Globus pallidus (tissue), 1 donor: ENCODE data around the gene PIEZO2.
"Not testable (repeated sequence)": the region's sequence is repeated elsewhere in the genome, so short reads cannot be mapped to it uniquely, and the experiment has no call there.

ENCODE experiments used
- DNase-seq: peaks from one replicate; pipeline ENCODE4 v3.0.0-alpha.2; 2015; ENCODE audit warnings: low spot score

The PIEZO2 gene

DNA sequence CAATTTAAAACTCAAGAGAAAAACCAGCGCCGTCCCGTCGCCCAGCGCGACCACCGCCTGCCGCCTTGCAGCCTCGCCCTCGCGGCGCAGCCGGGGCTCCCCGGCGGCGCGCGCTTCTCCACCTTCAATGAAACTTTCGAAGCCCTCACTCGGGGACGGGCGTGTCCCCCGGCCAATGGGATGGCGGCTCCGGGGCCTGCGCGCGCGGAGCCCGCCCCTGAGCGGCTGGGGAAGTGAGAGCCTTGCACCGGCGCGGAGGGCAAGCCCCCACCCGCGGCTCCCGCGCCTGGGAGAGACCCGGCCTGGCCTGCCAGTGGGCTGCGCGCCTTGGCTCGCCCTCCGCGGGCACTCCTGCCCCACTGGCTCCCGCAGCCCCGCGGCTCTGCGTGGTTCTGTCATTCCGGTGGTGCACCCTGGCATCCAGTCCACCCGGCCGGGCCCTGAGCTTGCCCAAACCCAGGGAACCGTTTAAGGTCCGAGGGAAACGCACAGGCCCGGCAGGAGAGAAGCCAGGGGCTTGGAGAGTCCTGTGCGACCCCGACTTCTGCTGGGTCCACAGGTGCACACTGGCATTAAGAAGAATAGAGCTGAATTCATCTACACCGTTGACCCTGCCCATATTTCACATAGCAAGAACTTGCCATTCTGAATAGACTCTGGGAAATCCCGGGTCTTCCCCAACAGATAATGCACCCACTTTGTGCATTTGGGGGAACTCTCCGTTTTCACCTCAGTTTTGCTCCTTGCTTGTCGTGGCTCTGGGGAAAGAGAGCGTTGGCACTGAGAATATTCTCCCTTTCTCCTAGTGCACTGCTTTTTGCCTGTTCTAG lies at the start of gene PIEZO2:
PIEZO2 (minus strand) TSS at position 129 of the 830 bp plus-strand sequence. CDS start 981 bp downstream, outside the sequence.
- DNase-seq: peak; percentile 86

DNA sequence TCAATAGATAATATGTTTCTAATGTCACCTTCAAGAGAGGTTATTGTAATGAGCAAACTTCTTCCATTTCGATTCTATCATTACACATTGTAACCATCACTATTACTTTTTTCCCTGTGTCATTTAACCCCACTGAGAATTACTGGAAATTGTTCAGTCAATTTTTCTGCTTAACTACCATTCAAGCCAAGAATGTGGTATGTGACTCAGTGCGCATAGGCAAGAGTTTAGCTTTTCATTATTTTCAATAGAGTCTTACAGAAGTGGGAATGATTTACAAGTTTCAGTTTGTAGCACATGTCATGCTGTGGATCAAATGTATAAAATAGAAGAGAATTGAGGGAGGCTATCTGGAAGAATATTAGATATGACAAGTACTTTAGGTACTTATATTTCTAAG lies 34.3 kb upstream of the PIEZO2 start:
- no peak for DNase-seq

DNA sequence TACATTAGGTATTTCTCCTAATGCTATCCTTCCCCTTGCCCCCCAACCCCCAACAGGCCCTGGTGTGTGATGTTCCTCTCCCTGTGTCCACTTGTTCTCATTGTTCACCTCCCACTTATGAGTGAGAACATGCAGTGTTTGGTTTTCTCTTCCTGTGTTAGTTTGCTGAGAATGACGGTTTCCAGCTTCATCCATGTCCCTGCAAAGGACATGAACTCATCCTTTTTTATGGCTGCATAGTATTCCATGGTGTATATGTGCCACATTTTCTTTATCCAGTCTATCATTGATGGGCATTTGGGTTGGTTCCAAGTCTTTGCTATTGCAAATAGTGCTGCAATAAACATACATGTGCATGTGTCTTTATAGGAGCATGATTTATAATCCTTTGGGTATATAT lies 32.3 kb upstream of the PIEZO2 start:
- DNase-seq: not testable (repeated sequence)

GRCh38 chr18:11179959-11180519 lies 30.7 kb upstream of the PIEZO2 start:
- DNase-seq: no peak

- DNase-seq: no peak
Observed at GRCh38 chr18:11178951-11179549, 29.7 kb upstream of the PIEZO2 start.

GRCh38 chr18:11177382-11177781 lies 28.0 kb upstream of the PIEZO2 start:
- DNase-seq: no peak

GRCh38 chr18:11176481-11176881 lies 27.1 kb upstream of the PIEZO2 start:
- no peak for DNase-seq

- no peak for DNase-seq
Observed at GRCh38 chr18:11175266-11175979, 26.1 kb upstream of the PIEZO2 start.

DNA sequence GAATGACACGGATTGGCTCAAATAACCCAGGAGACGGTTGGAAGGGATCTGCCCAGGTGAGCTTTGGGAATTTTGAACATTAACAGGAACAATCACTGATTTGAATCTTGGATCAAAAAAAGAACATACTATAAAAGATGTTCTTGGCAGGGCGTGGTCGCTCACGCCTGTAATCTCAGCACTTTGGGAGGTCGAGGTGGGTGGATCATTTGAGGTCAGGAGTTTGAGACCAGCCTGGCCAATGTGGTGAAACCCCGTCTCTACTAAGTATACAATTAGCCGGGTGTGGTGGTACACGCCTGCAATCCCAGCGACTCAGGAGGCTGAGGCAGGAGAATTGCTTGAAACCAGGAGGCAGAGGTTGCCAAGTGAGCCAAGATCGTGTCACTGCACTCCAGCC lies 24.8 kb upstream of the PIEZO2 start:
- not testable (repeated sequence) for DNase-seq

DNA sequence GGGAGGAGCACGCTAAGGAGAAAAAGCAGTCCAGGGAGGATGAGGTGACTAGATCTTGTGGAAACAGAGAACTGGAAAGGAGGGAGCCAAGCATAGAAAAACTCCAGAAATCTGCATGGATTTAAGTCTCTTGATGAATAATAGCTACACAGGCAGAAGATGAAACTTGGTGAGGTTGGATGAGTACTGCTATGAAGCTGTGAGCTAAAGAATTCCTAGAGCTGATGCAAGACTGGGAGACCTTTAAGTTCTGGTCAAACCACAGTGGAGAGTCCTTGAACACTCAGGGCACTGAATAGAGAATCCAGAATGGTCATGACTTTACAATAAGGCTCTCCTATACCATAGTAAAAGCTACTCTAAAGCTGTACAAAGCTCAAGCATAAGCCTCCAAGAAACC lies 18.4 kb upstream of the PIEZO2 start:
- DNase-seq: no peak

DNA sequence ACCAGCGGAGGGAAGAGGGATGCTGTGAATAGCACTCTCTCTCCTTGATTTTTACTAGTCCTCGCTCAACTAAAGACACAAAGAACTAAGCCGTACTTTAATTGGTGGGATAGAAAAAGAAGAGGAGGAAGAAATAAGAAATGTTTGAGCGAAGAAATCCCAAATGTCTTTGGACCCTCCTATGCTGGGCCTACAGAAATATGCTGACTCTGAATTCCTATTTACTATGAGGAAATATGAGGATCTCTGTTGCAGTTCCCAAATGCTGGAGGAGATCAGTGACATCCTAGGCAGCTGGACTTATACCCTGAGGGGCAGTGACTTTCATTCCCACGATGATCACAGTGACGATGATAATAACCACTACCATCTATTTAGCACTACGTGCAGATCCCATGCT lies 16.6 kb upstream of the PIEZO2 start:
- no peak for DNase-seq

GRCh38 chr18:11165138-11165537 lies 15.8 kb upstream of the PIEZO2 start:
- no peak for DNase-seq

- peak; percentile 20 for DNase-seq
Observed at GRCh38 chr18:11163665-11164064, 14.3 kb upstream of the PIEZO2 start.

DNA sequence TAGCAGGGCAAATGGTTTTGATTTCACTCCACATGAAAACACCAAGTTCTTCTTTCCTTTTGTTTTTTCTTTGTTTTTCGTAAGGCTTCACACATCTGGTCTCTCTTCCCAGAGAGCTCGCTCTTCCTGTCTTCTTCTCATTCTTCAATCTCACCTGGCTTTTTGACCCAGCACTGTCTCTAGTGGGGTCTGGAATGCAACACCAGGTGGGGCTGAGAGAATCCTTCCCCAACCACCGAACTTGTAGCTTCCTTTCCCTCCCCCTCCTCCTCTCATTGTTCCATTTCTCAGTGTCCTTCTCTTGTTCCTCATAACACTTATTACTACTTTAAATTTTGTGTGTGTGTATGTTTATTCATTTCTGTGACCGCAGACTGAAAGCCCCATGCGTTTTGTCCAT lies 13.5 kb upstream of the PIEZO2 start:
- no peak for DNase-seq

DNA sequence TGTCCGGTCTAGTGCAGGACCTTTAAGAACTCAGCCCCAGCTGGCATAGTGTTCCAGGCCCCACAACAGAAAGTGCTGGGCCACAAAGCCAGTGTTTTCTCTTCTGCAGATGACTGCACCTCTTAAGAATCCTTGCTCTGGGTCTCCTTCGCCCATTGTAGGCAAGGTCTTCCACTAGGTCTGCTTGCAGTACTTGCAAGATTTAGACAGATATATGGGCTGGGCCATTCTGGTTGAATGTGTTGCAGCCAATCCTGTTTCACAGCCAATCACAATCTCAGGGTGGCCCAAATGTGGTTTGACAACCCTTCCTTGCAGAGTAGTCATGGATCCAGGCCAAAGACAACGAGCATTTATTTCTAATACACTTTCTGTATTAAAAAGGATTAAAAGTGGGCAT lies 13.1 kb upstream of the PIEZO2 start:
- no peak for DNase-seq

GRCh38 chr18:11160313-11160712 lies 10.9 kb upstream of the PIEZO2 start:
- DNase-seq: no peak

DNA sequence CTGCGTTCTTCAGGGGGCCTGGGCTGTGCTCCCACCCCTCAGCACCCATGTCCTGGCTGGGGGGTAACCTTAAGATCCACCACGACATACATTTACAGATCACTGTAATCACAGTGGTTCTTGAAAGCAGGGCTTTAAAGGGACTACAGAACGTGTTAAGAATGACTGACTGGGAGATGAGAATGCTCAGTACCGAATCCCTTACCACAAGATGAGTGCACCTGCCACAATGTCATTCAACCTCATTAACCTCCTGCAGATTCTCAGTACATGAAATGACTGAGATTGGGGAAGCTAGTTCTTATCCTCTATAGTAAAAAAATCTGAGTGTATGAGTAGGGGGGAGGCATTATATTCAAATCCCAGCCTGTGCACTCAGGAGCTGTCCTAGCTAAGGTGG lies 10.5 kb upstream of the PIEZO2 start:
- DNase-seq: no peak

- DNase-seq: no peak
Observed at GRCh38 chr18:11156978-11157377, 7.6 kb upstream of the PIEZO2 start.

DNA sequence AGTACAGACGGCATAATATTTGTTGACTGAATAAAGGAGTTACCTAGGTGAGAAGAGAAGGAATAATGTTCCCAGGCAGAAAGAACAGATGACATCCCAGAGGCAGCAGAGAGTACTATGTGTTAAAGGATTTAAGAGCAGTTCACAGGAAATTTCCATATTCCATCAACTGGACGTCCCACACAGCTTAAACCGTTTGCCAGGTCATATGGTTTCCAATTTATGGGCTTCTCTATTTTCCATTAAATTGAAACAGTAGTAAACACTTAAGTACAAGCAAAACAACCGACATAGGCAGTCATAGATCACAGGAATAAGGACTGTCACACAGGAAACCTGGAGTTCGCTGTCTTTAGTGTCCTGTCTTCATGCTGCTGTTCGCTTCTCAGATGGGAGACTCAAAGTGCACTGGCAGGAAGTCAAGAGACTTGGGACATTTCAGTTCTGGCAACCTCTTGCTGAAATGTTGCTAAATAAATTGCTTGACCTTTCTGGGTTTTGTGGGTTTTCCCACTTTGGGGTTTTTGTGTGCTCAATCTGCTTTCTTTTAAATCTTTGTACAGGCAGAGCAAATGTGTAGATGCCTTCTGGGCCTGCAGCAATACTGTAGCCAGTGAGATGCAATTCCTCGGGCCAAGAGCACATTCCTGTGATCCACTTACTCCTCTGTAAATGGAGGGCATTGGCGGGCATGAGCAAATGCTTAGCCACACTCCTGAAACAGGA lies 5.8 kb upstream of the PIEZO2 start:
- no peak for DNase-seq

DNA sequence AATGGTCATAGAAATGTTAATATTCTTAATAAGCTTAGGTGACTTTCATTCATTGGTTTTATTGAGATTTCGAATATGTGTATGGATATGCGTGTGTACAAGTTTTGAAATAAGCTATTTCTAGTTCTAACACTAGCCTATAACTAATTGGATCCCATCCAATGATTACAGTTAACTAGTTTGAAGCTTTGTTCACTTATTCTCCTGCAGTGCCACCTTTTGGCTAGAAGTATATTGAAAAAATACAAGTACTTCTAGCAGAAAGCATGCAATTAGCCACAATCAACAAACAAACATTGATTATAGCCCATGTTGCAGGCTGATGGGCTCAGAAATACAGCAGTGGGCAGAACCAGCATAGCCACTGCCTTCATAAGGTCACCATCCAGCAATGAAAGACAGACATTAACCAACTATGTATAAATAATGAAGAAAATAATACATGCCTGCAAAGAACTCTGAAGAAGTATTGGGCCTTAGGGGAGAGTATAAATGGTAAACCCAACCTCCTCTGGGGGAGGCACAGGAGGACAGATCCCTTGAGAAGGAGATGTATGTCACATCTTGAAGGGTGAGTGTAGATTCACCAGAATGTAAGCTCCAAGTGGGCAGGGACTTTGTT lies 5.1 kb upstream of the PIEZO2 start:
- peak; percentile 74 for DNase-seq

DNA sequence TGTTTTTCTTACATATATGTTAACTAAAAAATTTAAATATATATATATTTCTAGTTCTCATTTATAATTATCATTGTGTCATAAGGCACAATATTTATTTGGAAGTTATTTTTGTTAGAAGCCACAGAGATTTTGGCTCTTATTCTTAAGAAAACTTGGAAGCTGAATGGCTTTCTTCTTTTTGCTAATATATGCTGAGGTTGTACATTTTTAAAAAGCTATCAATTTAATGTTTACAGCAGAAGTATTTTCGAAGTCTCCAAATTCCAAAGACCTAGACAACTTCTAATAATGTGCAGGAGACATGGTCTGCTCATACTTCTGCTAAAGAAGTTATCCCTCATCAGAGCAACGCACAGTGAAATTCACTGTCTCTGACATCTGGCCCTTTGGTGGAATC lies 3.7 kb upstream of the PIEZO2 start:
- DNase-seq: no peak

- no peak for DNase-seq
Observed at GRCh38 chr18:11150271-11150615, 874 bp upstream of the PIEZO2 start.
